Hepatic stellate cell (primary cell): Measurements from ENCODE around the gene RNF114.

Experiments
- DNase-seq: peaks from one replicate; pipeline ENCODE4 v3.0.0; 2011; ENCODE audit warnings: low spot score

RNF114 gene

DNA sequence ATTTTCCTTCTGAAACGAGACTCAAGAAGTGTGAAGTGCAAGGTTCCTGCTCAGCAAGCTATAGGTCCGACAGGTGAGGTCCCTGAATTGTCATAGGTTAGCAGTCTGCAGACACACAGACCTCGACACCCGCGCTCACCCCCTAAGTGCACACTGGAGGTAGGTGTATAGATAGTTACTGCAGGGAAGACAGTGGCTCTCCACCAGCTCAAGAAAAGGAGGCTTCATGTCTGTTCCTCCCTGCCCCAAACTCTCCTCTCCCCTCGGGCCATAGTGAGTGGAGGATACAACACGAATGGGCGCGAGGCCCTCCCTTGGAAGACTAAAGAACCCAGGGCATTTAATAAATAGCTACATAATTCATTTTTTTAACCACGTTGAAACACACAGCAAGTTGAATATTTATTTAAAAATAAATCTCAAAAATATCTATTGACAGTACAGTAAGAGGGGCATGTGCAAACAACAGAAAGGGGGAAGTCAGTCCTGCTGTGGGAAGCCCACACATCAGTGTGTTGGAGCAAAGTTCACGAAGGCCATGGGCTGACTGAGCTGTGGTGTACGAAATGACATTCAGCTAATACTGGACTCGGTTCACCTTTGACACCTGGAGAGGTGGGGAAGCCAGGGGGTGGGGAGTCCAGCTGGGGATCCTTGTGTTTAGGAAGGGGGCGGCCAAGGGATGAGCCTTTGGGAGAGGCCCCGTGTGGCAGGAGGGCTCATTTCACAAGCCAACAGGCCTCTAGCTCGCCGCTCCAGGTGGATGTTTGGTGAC lies 31.6 kb upstream of the RNF114 start:
- no peak for DNase-seq

DNA sequence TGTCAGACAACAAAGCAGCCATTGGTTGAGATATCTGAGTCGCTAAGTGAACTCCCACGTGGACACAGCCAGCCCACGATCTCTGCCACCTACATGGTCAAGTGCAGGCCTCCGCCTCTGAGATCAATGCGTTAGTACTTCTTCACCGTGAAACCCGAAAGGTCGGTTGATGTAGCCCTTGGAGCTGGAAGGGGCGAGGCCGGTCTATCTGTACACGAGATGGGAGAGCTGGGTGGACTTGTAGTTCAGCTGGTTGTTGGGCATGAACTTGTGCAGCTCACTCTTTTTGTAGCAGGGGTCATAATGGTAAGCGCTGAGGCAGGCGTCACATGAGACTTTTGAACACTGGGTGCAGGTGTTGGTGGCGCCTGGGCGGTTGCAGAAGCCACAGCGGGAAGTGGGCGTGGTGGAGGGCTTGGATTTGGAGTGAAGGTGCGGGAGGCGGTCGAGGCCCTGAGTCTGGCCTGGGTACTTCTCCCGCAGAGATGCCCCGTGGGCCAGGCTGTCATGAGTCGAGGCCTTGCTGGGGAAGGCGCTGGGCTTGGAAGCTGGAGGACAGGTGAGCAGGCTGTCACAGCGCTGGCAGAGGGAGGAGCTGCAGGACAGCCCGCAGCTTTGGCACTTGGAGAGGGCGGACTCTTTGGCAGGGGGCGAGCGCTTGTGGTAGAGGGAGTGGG lies 30.6 kb upstream of the RNF114 start:
- DNase-seq = no peak

DNA sequence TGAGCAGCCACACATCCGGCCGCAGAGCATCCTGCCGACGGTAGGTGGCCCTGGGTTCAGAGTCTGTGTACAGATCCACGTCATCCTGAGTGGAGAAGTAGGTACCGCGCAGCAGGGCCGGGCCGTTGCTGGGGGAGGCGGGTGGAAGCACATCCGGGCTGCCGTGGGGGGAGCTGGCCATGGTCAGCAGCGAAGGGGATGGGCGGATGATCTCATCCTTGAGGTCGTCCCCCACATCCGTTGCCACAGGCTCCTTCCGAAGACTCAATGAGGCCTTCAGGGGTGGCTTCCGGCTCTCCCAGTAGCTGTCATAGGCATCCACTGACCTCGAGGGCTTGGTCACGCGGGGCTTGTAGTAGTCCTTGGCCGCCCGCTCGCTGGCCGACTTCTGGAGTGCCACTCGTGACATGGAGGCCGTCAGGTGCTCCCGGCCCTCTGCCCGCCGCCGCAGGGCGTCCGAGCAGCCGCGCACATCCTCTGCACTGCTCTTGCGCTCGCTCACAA lies 30.0 kb upstream of the RNF114 start:
- DNase-seq = no peak

DNA sequence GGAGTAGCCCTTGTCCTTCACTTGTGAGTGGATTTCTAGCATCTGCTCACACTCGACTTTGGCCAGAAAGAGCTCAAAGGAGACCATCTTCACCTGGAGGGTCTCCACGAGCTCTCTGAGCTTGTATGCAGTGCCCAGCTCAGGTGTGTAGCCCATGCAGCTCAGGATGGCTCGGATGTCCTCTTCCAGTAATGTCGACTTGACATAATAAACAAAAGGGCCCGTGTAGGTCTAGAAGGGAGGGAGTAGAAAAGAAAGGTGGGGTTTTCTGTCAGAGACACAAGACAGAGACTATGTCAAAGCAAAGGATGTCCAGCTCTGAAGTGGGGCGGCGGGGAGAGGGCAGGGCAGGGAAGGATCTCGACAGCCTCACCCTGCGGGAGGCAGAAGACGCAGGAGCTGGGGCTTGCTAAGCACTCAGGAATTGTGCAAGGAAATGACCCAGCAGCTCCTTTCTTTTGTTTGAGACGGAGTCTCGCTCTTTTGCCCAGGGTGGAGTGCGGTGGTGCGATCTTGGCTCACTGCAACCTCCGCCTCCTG lies 29.5 kb upstream of the RNF114 start:
- no peak for DNase-seq

DNA sequence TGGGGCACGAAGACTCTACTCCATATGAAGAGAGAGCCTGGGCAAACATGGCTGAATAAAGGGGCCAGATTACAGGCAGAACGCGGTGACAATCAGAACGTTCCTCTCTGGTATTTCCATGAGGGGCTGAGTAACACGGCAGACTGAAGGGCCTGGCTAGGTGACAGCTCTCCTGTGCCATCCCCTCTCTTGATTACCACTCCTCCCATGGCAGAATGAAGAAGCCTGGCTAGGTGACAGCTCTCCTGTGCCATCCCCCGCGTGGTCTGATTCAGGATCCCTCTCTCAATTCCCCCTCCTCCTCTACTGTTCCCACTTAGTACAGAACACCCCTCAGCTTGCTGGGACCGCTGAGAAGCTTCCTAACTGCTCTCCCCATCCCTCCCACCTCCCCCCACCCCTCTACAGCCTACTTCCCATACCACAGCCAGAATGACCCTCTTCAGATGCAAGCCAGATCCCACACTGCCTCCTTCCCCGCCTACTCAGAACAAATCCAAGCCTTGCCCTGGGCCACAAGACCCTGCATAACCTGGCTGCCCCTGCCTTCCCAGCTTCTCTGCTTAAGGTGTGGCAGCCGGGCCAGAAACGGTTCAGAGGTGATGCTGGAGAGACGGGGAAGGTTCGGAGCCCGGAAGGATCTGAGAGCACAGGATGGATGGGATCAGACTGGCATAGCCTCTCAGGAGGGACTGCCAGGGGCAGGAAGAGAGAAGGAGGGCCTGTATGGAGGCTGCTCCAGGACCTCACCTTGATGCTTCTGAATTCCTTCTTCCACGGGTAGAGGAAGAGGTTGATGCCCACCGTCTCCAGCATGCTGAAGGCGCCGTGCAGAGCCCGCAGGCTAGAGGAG lies 28.6 kb upstream of the RNF114 start:
- no peak for DNase-seq

DNA sequence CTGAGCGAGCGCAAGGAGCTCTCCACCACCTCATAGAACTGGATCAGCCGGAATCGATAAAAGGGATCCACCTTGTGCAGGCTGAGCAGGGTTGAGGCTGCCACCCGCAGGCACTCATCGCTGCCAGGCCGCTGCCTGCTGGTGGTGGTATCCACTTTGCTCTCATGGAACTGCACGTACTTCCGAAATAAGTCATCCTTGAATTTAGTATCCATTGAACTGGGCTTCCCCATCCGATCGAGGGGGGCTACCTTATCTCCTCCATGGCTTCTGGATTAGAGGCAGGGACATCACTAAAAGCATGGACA lies 28.0 kb upstream of the RNF114 start:
- no peak for DNase-seq

DNA sequence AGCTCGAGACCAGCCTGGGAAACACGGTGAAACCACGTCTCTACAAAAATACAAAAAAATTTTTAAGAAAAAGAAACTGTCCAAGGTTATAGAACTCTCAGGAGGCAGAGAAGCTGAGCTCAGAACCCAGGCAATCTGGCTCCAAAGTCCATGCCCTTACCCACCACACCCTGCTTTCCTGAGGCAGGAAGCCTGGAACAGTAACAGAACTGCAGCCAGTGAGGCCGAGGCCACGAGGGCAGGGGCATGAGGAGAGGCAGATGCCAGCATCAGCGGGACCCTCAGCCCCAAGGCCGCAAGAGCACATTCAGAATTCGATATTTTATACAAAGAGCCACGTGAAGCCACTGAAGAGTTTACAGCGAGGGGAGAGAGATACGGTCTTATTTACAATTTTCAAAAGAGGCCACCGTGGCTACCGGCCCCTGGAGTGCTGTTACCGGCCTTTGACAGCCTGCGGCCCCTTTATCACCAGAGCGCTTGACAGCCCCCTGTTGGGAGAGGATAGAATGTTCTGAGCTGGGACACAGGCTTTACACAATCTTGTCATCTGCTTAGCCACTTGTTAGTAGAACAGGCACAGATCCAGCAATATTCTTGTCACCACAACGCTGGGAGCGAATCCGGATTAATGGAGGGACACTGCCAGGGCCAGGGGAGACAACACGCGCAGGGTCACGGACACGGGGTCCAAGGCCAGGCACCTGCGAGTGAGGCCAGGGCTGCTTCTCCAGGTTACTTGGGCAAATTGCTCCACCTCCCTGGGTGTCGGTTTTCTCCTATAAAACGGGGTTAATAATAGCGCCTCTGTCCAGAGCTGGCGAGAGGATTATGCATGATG lies 26.5 kb upstream of the RNF114 start:
- DNase-seq = no peak

DNA sequence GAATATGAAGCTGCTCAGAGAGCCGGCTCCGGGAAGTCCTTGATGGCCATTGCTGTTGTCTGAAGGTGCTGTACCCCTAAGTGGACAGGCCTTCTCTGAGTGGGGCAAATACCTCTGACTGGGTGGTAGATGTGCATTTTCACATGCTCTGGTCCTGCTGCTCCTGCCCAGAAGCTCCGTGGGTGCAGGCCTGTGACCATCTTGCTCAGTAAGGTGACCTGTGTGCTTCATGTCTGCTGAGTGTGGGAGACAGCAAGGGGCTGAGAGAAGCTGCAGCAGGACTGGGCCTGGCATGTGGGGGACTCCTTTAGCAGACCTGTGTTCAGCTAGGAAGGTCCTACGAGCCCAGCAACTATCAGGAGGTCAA lies 25.9 kb upstream of the RNF114 start:
- no peak for DNase-seq

DNA sequence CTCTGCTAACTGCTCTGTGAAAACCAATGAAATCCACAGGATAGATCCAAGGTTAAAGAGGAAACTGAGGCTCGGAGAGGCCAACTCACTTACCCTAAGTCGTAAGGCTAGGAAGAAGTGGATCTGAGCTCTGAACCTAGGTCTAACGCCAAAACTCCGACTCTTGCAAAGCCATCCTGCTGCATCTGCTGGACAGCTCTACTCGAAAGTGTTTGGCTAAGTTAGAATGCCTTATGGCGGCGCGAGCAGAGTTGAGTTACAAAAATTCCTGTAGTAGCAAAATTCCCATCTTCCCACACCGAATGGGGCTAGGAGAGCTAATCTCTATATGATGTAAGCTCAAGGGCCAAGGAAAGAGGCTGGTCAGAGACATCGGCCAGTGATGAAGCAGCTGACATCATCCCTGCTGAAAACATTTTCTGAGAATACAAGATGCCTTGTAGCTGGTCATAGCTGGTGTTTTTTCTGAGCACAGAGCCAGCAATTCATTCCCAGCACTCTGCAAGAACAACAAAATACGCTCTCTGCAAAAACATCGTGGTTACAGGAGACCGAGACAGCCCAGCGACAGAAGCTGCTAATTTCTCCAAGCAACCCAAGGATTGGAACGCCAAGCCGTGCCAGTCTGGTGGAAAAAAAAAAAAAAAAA lies 22.7 kb upstream of the RNF114 start:
- no peak for DNase-seq

DNA sequence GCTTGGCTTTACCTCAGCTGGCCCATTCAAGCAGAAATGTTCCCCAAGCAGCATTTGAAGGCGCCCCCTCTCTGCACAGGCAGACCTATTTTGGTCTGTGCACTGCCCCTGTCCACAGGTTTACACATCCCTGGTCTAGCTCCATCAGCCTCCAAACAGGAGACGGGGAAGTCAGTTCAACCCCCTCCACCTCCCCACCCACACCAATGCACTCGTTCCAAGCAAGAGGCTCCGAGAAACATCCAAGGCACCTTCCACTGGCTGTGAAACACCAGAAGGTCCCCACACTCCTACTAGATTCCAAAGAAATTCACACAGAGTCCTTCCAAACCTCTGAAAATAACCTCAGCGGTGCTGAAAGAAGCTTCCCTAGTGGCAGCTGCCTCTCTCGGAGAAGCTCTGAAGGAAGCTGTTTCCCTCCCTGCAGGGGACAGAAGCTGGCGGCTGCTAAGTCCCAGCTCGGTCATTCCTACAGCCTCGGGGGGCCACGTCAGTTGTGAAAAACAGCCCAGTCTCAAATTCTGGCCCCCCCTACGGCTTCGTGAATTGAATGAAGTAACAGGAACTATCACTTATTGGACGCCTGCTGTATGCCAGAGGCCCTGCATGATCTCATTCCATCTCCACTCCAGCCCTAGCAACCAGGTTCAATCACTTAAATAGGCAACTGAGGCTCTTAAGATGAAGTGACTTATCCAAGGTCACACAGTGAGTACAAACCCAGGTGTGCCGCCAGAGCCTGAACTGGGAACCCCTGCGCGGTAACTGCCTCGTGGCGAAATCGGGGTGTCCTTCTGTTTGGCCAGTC lies 21.7 kb upstream of the RNF114 start:
- DNase-seq = peak; percentile 42

DNA sequence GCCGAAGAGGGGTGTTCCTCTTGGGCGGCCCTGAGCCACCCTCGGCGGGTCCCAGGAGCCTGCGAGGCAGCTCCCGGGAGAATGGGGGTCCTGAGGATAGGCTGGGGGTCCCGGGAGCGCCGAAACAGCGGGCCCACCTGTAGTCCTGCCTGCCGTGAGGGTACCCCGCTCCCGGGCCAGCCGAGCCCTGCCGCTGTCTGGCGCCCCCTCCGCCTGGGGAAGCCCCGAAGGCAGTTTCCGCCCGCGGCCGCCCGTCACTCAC lies 21.1 kb upstream of the RNF114 start:
- DNase-seq = no peak

DNA sequence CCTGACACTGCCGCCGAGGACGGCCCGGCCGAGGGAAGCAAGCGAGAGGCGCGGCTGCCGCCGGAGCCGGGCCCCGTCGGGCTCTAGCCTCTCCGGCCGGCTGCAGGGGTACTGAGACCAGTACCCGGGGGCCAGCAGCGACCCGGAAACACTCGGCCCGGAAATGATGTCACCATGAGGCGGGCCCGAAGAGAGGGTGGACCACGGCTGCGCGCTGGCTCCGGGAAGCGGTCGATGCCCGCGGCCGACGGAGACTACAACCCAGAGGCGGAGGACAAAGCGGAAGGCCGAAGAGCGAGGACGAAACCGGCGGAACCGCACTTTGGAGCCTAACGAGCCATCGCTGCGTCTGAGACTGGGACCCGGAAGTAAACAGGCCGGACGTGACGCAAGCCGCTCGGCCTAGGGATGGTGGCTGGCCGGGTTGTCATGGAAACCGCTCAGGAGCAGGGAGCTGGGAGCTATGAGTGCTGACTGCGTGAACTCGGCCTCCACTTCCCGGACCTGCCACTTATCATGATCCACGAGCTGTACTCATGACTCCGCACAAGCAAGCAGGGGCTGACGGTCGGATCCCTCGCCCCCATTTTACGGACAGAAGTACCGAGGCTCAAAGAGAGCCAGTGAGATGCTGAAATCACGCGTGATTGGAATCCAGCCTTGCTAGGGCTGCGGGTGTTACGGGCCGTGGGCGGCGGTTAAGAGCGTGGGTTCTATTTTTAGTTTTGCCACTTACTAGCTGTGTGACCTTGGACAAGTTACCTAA lies 20.6 kb upstream of the RNF114 start, which contains the start of gene SPATA2:
TSS of gene SPATA2 (minus strand) at position 150 of the 766 bp plus-strand sequence. CDS start 7,039 bp downstream, outside the sequence.
- peak; percentile 97 for DNase-seq

DNA sequence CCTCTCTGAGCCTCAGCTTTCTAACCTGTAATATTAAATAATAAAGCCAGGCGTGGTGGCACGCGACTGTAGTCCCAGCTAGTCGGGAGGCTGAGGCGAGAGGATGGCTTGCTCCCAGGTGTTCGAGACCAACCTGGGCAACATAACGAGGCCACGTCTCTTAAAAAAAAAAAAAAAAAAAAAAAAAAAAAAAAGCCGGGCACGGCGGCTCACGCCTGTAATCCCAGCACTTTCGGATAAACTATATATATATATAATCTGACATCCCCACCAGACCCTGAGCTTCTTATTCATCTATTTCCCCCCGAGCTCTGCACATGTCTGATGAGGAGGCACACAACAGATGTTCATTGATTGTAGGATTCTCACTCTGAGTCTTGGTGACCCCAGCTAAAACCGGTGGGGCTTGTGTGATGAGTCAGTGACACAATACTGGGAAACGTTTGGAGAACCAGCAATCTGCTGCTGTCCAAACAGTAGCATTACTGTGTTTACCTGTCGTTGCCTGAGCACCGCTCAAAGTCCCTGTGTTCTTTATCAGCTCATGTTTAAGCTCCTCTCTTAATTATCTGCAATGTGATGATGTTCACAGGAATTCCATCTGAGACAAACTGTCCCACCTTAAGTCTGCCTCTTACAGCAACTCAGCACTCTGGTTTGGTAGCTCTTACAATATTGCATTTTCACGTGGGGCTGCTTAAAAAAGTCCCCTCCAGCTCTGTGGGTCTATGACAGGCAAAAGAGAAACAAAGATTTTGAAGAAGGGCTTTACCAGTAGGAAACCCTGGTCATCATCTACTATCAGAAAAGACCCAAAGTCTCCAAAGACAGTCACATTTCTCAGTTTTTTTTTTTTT lies 19.8 kb upstream of the RNF114 start:
- DNase-seq = peak; percentile 42

DNA sequence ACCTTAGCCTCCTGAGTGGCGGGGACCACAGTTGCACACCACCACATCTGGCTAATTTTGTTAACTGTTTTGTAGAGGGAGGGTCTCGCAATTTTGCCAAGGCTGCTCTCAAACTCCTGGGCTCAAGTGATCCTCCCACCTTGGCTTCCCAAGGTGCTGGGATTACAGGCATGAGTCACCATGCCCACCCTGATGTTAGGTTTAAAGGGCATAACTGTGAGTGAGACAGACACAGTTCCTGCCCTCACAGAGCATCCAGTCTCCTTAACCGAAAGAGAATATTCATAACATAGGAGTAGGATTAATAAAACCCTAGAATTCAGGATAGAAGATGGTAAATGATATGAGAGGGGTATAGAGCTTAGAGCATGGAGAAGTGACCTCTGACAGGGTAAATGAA lies 17.8 kb upstream of the RNF114 start:
- no peak for DNase-seq

DNA sequence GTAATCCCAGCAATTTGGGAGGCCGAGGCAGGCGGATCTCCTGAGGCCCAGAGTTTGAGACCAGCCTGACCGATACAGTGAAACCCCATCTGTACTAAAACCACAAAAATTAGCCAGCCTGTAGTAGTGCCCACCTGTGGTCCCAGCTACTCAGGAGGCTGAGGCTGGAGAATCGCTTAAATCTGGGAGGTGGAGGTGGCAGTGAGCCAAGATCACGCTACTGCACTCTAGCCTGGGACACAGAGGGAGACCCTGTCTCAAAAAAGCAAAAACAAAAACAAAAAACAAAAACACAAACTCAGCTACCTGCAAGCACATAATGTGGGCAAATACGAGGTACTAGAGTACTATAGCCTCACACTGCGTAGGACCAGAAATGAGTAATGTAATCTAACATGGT lies 17.2 kb upstream of the RNF114 start:
- DNase-seq = no peak

DNA sequence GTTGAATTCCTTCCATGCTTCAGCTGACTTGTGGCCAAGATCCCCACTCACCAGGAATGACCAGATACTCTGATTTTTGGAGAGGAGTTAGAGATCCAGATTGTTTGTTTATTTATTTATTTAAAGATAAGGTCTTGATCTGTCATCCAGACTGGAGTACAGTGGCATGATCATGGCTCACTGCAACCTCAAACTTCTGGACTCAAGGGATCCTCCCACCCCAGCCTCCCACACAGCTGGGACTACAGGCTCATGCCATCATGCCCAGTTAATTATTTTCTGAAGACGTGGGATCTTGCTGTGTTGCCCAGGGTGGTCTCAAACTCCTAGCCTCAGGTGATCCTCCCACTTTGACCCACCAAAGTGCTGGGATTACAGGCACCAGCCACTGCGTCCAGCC lies 16.7 kb upstream of the RNF114 start:
- DNase-seq = no peak

DNA sequence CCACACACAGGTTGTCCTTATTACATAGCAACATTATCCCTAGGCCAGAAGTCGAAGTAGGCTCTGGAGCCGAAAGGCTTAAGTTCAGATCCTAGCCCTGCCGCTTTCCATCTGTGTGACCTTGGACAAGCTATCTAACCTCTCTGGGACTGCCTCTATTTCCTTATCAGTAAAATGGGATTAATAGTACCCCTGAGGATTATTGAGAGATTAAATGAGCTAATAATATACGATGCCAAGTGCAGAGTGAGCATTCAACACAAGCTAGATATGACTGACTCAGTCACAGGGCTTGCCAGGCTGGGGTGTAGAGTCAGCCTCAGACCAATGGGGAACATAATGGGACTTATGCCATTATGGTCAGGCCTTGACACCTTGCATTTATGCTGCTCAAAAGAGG lies 11.9 kb upstream of the RNF114 start:
- no peak for DNase-seq

DNA sequence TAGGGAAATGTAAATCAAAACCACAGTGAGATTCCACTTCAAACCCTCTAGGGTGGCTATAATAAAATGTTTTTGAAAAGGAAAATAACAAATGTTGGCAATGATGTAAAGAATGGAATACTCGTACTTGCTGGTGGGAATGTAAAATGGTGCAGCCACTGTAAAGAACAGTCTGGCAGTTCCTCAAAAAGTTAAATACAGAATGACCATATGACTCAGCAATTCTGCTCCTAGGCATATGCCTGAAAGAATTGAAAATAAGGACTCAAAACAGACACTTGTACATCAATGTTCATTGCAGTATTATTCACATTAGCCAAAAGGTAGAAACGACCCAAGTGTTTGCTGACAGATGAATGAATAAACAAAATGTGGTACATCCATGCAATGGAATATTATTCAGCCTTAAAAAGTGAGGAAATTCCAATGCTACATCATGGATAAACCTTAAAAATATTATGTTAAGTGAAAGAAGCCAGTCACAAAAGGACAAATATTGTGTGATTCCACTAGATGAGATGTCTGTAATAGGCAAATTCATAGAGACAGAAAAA lies 10.2 kb upstream of the RNF114 start:
- no peak for DNase-seq
